Natural killer cell treated with Interleukin-12 subunit alpha and Interleukin-12 subunit beta and Interleukin-15 and Interleukin-18, amount 100 ng/mL, for 72 hours (primary cell): ENCODE data around the gene PTPRN. TPM values are rescaled to one million over a fixed set of nuclear protein-coding genes. Genes with fewer than 3 reads are reported as not detected.

Experiments
- ATAC-seq, 2 donors: fragments of 150-1000 bp; cut with Tn5 transposase in 1 of 2; sonication (Bioruptor Pico), chemical (Tn5 transposase) in 1 of 2; 2 replicates each; pipeline ENCODE4 v1.10.0; 2021
- DNase-seq: peaks from one replicate; pipeline ENCODE4 v3.0.0; 2022; ENCODE audit warnings: low spot score
- H3K27ac Mint-ChIP-seq, 2 donors: 1 replicate in 1 of 2; 2 replicates in 1 of 2; pipeline ENCODE4 v1.8.0; 2022; ENCODE audit warnings: mixed read lengths in 2 of 2, mild to moderate bottlenecking in 1 of 2, moderate library complexity in 1 of 2
- H3K27me3 Mint-ChIP-seq, 2 donors: 1 replicate in 1 of 2; 2 replicates in 1 of 2; pipeline ENCODE4 v1.8.0; 2022; ENCODE audit warnings: mixed read lengths in 2 of 2
- H3K36me3 Mint-ChIP-seq: one replicate; pipeline ENCODE4 v1.8.0; 2022; ENCODE audit warnings: mixed read lengths
- H3K4me1 Mint-ChIP-seq, 2 donors: 1 replicate in 1 of 2; 2 replicates in 1 of 2; pipeline ENCODE4 v1.8.0; 2022; ENCODE audit warnings: low read depth in 2 of 2, mixed read lengths in 2 of 2, mild to moderate bottlenecking in 1 of 2
- H3K4me3 Mint-ChIP-seq: one replicate; pipeline ENCODE4 v1.8.0; 2022; ENCODE audit warnings: mixed read lengths
- H3K9me3 Mint-ChIP-seq: 2 replicates; pipeline ENCODE4 v1.8.0; 2022; ENCODE audit warnings: mixed read lengths
- total RNA-seq, 2 donors: library from RNA; stranded (reverse); gene quantifications; one replicate each; pipeline ENCODE4 v1.2.3, GENCODE V29; 2022

PTPRN gene
- total RNA-seq, 2 donors from 2014 or later: not detected

- no peak for ATAC-seq
- Mint-ChIP-seq H3K4me1 (peaks cover 37% of the 10 kb centered on the region in 2 donors), H3K9me3 (no peaks in the 10 kb centered on the region), H3K27ac (peak overlapping the region; percentile 92 to 93), H3K36me3 (peaks cover 6% of the 10 kb centered on the region), H3K27me3 (no peaks in the 10 kb centered on the region), H3K4me3 (peak overlapping the region; percentile 91)
- no peak for DNase-seq
Measured at GRCh38 chr2:219278655-219279150, 30.5 kb downstream of the PTPRN start.

DNA sequence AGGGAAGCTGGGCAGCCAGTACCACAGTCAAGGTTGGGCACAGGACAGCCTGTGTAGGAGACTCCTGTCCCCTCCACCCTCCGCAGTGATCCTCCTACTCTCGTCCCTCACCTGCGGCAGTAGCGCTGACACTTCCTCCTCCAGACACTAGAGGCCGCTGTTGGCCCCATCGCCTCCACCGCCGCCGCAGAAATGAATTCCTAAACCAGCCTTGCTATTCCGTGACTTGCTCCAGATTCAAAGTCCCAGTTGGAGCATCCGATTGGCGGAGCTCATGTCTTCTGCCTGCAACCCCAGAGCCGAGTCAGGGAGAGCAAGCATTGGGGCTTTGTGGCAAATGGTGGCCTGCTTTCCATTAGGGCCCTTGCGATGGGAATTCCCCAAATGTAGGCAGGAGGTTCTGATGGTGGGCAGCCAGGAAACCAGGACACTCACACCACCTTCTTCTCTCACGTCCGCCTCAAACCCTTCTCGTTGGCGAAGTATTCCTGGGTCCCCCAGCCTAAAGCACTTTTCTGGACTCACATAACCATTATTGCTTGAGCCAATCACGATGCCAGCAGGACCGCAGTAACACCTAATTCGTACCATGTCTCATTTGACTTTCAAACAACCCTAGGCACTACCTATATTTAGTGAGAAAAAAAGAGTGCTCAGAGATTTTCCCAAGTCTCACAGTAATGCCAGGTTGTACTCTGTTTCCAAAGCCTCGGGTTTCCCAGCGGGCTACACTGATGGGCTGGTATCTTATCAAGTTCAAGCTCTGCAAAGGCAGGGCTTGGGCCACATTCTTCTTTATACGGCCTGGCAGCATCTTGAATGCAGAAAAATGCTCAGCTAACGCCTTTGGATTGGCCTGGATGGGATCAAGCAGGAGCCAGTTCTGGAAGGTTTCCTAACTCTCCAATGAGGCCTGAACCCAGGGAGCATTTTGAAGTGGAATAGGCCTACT, 31.2 kb downstream of the PTPRN start:
- Mint-ChIP-seq H3K9me3 (no peaks in the 10 kb centered on the region), H3K27me3 (no peaks in the 10 kb centered on the region), H3K4me1 (peaks cover 33 to 35% of the 10 kb centered on the region in 2 donors), H3K4me3 (peak overlapping the region; percentile 91), H3K27ac (peak overlapping the region; percentile 92 to 93), H3K36me3 (peaks cover 3% of the 10 kb centered on the region)
- ATAC-seq (no peak), DNase-seq (no peak)

GRCh38 chr2:219274361-219274921, 34.8 kb downstream of the PTPRN start:
- no peak overlapping the region for H3K4me3 Mint-ChIP-seq
- no peaks in the 10 kb centered on the region for H3K27me3 Mint-ChIP-seq
- H3K36me3 Mint-ChIP-seq: no peaks in the 10 kb centered on the region
- H3K27ac Mint-ChIP-seq: no peak overlapping the region
- DNase-seq: no peak
- H3K9me3 Mint-ChIP-seq: no peaks in the 10 kb centered on the region
- no peak for ATAC-seq
- peaks cover 19 to 20% of the 10 kb centered on the region in 2 donors for H3K4me1 Mint-ChIP-seq

- no peak for ATAC-seq
- Mint-ChIP-seq H3K4me1 (peaks cover 18 to 20% of the 10 kb centered on the region in 2 donors), H3K4me3 (no peak overlapping the region), H3K27ac (no peak overlapping the region), H3K36me3 (no peaks in the 10 kb centered on the region), H3K27me3 (no peaks in the 10 kb centered on the region), H3K9me3 (no peaks in the 10 kb centered on the region)
- no peak for DNase-seq
Measured at GRCh38 chr2:219273937-219274336, 35.3 kb downstream of the PTPRN start.

DNA sequence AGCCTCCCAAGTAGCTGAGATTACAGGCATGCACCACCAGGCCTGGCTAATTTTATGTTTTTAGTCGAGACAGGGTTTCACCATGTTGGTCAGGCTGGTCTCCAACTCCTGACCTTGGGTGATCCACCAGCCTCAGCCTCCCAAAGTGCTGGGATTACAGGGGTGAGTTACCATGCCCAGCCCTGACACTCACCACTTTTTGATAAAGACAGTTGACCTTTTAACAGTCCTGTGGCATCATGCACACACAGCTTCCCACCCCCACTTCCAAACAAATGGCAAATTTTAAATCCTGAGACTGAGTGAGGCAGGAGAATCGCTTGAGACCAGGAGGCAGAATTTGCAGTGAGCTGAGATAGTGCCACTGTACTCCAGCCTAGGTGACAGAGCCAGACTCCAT, 36.2 kb downstream of the PTPRN start:
- peaks cover 9 to 10% of the 10 kb centered on the region in 2 donors for H3K4me1 Mint-ChIP-seq
- no peaks in the 10 kb centered on the region for H3K9me3 Mint-ChIP-seq
- H3K4me3 Mint-ChIP-seq: no peak overlapping the region
- DNase-seq: no peak
- no peak overlapping the region for H3K27ac Mint-ChIP-seq
- no peaks in the 10 kb centered on the region for H3K27me3 Mint-ChIP-seq
- ATAC-seq: no peak
- no peaks in the 10 kb centered on the region for H3K36me3 Mint-ChIP-seq

- Mint-ChIP-seq H3K27ac (no peak overlapping the region), H3K4me3 (no peak overlapping the region), H3K9me3 (no peaks in the 10 kb centered on the region), H3K4me1 (peaks cover 2 to 4% of the 10 kb centered on the region in 2 donors), H3K36me3 (no peaks in the 10 kb centered on the region), H3K27me3 (no peaks in the 10 kb centered on the region)
- ATAC-seq: no peak
- DNase-seq: no peak
Measured at GRCh38 chr2:219272356-219272755, 36.8 kb downstream of the PTPRN start.

GRCh38 chr2:219271021-219271420, 38.2 kb downstream of the PTPRN start:
- Mint-ChIP-seq H3K4me3 (no peak overlapping the region), H3K36me3 (no peaks in the 10 kb centered on the region), H3K4me1 (no peaks in the 10 kb centered on the region), H3K27ac (no peak overlapping the region), H3K27me3 (no peaks in the 10 kb centered on the region), H3K9me3 (no peaks in the 10 kb centered on the region)
- DNase-seq (no peak), ATAC-seq (no peak)

DNA sequence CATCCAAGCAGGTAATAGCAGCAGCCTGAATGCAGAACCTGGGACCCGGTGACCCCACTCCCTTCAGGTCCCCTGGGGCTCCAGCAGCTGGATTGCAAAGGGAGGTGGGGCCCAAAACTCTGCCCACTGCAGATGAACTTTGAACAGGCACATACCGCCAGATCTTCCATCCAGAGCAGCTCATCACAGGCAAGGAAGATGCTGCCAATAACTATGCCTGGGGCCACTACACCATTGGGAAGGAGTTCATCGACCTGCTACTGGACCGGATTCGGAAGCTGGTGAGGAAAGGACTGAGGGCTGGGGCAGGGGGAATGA, 39.2 kb downstream of the PTPRN start:
- no peaks in the 10 kb centered on the region for H3K27me3 Mint-ChIP-seq
- no peak overlapping the region for H3K4me3 Mint-ChIP-seq
- no peak overlapping the region for H3K27ac Mint-ChIP-seq
- no peak for DNase-seq
- H3K4me1 Mint-ChIP-seq: no peaks in the 10 kb centered on the region
- ATAC-seq: no peak
- H3K36me3 Mint-ChIP-seq: no peaks in the 10 kb centered on the region
- no peaks in the 10 kb centered on the region for H3K9me3 Mint-ChIP-seq

DNA sequence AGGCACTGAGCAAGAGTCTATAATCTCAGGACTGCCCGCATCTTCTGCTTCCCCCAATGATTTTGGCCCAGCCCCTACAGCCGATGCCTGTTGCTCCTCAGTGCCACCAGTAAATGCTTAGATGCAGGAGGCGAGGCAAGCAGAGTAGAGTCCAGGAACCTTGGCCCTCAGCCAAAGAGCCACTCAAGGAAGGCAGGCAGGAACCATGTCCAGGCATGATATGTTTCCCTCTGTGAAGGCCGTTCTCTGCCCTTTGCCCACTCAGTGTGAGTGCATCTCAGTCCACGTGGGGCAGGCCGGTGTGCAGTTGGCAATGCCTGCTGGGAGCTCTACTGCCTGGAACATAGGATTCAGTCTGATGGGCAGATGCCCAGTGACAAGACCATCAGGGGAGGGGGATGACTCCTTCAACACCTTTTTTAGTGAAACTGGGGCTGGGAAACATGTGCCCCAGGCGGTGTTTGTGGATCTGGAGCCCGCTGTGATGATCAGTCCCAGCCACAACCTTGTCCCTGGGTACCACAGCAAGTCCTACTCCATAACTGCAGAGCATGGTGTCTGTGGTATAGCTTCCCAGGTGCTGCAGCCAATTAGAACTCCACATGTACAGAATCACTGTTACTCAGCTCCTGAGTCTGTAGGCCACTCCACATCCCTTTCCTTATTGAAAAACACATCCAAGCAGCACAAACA, 39.7 kb downstream of the PTPRN start:
- H3K27ac Mint-ChIP-seq: no peak overlapping the region
- no peak overlapping the region for H3K4me3 Mint-ChIP-seq
- ATAC-seq (no peak), DNase-seq (no peak)
- H3K36me3 Mint-ChIP-seq: no peaks in the 10 kb centered on the region
- H3K27me3 Mint-ChIP-seq: no peaks in the 10 kb centered on the region
- H3K4me1 Mint-ChIP-seq: no peaks in the 10 kb centered on the region
- H3K9me3 Mint-ChIP-seq: no peaks in the 10 kb centered on the region

DNA sequence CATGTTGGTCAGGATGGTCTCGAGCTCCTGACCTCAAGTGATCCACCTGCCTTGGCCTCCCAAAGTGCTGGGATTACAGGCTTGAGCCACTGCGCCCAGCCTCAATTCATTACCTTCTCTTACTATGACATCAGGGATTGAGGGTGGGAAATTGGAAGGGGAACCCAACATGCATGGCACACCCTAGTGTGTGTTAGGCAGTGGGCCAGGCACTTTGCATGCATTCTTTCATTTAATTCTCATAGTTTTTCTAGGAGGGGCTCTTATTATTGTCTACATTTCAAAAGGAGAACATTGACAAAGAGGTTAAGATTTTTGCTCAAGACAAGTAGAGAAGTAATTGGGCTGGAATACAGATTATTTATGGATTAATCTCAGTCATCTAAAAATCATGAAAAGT, 40.9 kb downstream of the PTPRN start:
- Mint-ChIP-seq H3K27me3 (no peaks in the 10 kb centered on the region), H3K4me1 (no peaks in the 10 kb centered on the region), H3K9me3 (no peaks in the 10 kb centered on the region), H3K4me3 (no peak overlapping the region), H3K36me3 (no peaks in the 10 kb centered on the region), H3K27ac (no peak overlapping the region)
- DNase-seq (no peak), ATAC-seq (no peak)

- Mint-ChIP-seq H3K9me3 (no peaks in the 10 kb centered on the region), H3K36me3 (no peaks in the 10 kb centered on the region), H3K27ac (no peak overlapping the region), H3K4me1 (no peaks in the 10 kb centered on the region), H3K27me3 (peaks cover 0 to 2% of the 10 kb centered on the region in 2 donors), H3K4me3 (no peak overlapping the region)
- DNase-seq (no peak), ATAC-seq (peak in 1 of 2 donors; percentile 6)
Measured at GRCh38 chr2:219266886-219267285, 42.3 kb downstream of the PTPRN start.

DNA sequence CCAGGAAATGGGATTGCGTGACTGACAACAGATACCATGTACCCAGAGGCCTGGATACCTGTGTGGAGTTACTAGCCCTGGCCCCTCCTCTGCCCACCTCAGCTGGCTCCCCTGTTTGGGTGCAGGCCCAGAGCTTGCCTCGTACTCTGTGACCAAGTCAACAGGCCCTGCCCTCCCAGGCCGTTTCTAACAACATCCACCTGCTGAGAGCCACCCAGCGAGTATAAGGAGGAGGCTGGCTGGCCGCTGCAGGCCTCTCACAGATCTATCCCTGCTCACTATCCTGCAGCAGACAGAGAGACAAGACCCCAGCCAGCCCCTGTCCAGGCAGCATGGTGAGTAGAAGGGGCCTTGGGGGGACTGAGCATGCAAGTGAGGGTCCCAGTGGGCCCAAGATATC, 43.0 kb downstream of the PTPRN start:
- Mint-ChIP-seq H3K9me3 (no peaks in the 10 kb centered on the region), H3K36me3 (no peaks in the 10 kb centered on the region), H3K27ac (no peak overlapping the region), H3K4me3 (no peak overlapping the region), H3K27me3 (peaks cover 4 to 8% of the 10 kb centered on the region in 2 donors), H3K4me1 (no peaks in the 10 kb centered on the region)
- DNase-seq: no peak
- ATAC-seq: no peak

DNA sequence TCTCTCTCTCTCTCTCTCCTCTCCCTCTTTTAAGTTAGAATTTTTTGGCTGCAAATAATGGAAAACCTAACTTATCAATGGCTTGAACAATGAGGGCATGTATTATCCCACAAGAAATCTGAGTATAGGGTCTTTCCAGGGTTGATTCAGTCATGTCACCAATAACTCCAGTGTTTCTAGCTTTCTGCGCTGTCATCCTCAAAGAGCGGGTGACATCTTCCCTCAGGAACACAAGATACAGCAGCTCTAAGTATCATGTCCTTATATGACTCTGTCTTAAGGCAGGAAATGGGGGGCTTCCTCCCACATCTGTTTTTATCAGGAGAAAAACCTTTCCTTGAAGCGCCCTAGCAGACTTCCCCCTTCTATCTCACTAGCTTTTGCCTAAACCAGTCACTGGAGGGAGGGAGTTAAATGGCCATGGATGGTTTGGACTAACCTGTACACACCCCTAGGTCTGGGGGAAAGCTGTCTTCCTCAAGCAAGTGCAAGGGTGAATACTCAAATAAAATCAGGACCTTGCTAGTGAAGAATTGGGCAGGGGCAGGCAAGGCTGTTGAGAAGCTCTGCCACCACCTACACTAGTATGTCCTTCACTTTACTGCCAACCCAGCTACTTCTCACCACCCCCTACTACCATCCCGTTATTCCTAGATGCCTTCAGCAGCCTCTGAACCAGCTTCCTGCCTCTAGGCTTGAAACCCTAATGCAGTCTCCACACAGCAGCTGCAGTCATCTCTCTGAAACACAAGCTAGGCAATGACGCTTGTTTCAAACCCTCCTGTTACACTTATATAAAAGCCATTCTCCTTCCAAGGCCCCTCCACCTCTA, 48.0 kb downstream of the PTPRN start:
- Mint-ChIP-seq H3K4me3 (no peak overlapping the region), H3K36me3 (no peaks in the 10 kb centered on the region), H3K27me3 (peaks cover 16 to 25% of the 10 kb centered on the region in 2 donors), H3K27ac (no peak overlapping the region), H3K4me1 (no peaks in the 10 kb centered on the region), H3K9me3 (no peaks in the 10 kb centered on the region)
- no peak for DNase-seq
- no peak for ATAC-seq
